ENCODE data around the gene RNU1-2. TPM values are rescaled to one million over a fixed set of nuclear protein-coding genes. Genes with fewer than 3 reads are reported as not detected.
A peak's percentile ranks its signal among the peaks of the same experiment; 100 is the strongest.

Gene RNU1-2
- total and polyA plus RNA-seq, 2 of the 8 experiments (the other 6 are each of a cell fraction or from before 2014, with no cell fraction given): 145 to 1,303 TPM

GRCh38 chr1:16922466-16922865, 26.7 kb downstream of the RNU1-2 start:
- WGBS, 2 experiments (ENCODE audit: extremely low coverage in 1 of 2, insufficient coverage in 1 of 2, insufficient read length in 1 of 2, insufficient replicate concordance in 2 of 2, low coverage in 1 of 2, low lambda C conversion rate in 2 of 2, missing lambda C conversion rate in 1 of 2): 86% methylated on average over 5 of the region's 10 CpGs; no CpG with 5 or more reads in 1 of the 2 experiments

More at GRCh38 chr1:16922466-16922865, 26.7 kb downstream of the RNU1-2 start:
- no peak overlapping the region for H4K5ac ChIP-seq (ENCODE audit: insufficient read length, low read depth, low read length)
- H2BK12ac ChIP-seq (ENCODE audit: low read depth, low read length): peak overlapping the region; percentile 30; the same call in 1 of the 2 replicates
- peak overlapping the region; percentile 62 for H3K56ac ChIP-seq (replicated peaks; ENCODE audit: insufficient read length, low read depth, low read length)
- FAIRE-seq (no peak), DNase-seq (ENCODE audit: low read depth in 1 of 2, low spot score in 2 of 2) (no peak)
- TF ChIP-seq CBX8 (IDR thresholded peaks at IDR 0.05; ENCODE audit: borderline replicate concordance, low read depth, low read length) (no peak), KDM1A (IDR thresholded peaks at IDR 0.05; ENCODE audit: borderline replicate concordance, low read length) (no peak), CBX5 (IDR thresholded peaks at IDR 0.05; ENCODE audit: low read depth, low read length) (no peak), SIRT6 (IDR thresholded peaks at IDR 0.05; ENCODE audit: low read length) (no peak), TEAD4 (IDR thresholded peaks at IDR 0.05; ENCODE audit: low read depth, low read length) (no peak), EGR1 (IDR thresholded peaks at IDR 0.05; ENCODE audit: borderline replicate concordance, low read depth, low read length) (no peak), BRCA1 (IDR thresholded peaks at IDR 0.05; ENCODE audit: low read depth, low read length) (no peak), BCL11A (IDR thresholded peaks at IDR 0.05; ENCODE audit: low read depth in 2 of 2, low read length in 2 of 2) (no peak), JUN (IDR thresholded peaks at IDR 0.05; ENCODE audit: low read depth, low read length) (no peak), RFX5 (IDR thresholded peaks at IDR 0.05; ENCODE audit: borderline replicate concordance, low read depth, low read length) (no peak), NANOG (IDR thresholded peaks at IDR 0.05; ENCODE audit: insufficient read depth, low read depth, low read length, poor library complexity, severe bottlenecking) (no peak)
- no peak overlapping the region for H3K27ac ChIP-seq (ENCODE audit: low read depth, low read length)
- H3K23ac ChIP-seq (ENCODE audit: insufficient read length): no peak overlapping the region
- H3K27me3 ChIP-seq (replicated peaks in 1 of 4; ENCODE audit: control insufficient read depth in 3 of 4, extremely low read depth in 1 of 4, insufficient read depth in 3 of 4, low read length in 3 of 4): no peaks in the 10 kb centered on the region
- H3K4ac ChIP-seq (replicated peaks; ENCODE audit: insufficient read length, low read depth, low read length): peak overlapping the region; percentile 35
- no peaks in the 10 kb centered on the region for H3K36me3 ChIP-seq (ENCODE audit: control insufficient read depth in 2 of 4, insufficient read depth in 4 of 4, low read length in 3 of 4)
- H2AFZ ChIP-seq (ENCODE audit: low read length): no peak overlapping the region
- no peak overlapping the region; the same call in 1 of the 2 replicates for H4K8ac ChIP-seq (ENCODE audit: extremely low read depth, insufficient read depth, low read length)
- peaks cover 0 to 32% (median 17%) of the 10 kb centered on the region in 4 experiments; a peak in 6 of 7 replicates for H3K4me1 ChIP-seq (replicated peaks in 1 of 4; ENCODE audit: control insufficient read depth in 3 of 4, insufficient read depth in 4 of 4, low read length in 3 of 4)
- no peak overlapping the region for H2BK120ac ChIP-seq (replicated peaks; ENCODE audit: low read depth, low read length)
- peaks cover 0 to 23% of the 10 kb centered on the region in 2 experiments; a peak in 2 of 4 replicates for H3K79me2 ChIP-seq (ENCODE audit: control insufficient read depth in 1 of 2, insufficient read depth in 2 of 2, low read length in 2 of 2)
- ChIA-PET CTCF (ENCODE audit: partially characterized antibody) (interaction anchor here (0.7 to 1.8 kb wide), 4 partner anchors 15 to 64 kb away, joined by 3 to 5 read pairs (median 4); no protein-coding TSS in a partner anchor), POLR2A (ENCODE audit: partially characterized antibody) (no interaction called here)
- H2AK5ac ChIP-seq (ENCODE audit: low read depth, low read length): no peak overlapping the region
- no peak overlapping the region for H2BK20ac ChIP-seq (ENCODE audit: low read length)
- peak overlapping the region in 2 of 4 experiments; percentile 16 to 23; a peak in 1 of 7 replicates for H3K9ac ChIP-seq (replicated peaks in 1 of 4; ENCODE audit: extremely low read depth in 1 of 4, low read depth in 3 of 4, low read length in 3 of 4)
- H2BK5ac ChIP-seq (ENCODE audit: low read depth, low read length): no peak overlapping the region
- no peak overlapping the region for H2BK15ac ChIP-seq (ENCODE audit: low read length)
- no peak overlapping the region; the same call in 1 of the 2 replicates for H3K18ac ChIP-seq (ENCODE audit: extremely low read depth, low read length)
- no peak overlapping the region for H3K14ac ChIP-seq (ENCODE audit: insufficient read length)
- H4K20me1 ChIP-seq (replicated peaks in 1 of 2; ENCODE audit: control insufficient read depth in 1 of 2, insufficient read depth in 2 of 2, low read length in 2 of 2): peaks cover 2 to 9% of the 10 kb centered on the region in 2 experiments
- peak overlapping the region; percentile 83 for H4K91ac ChIP-seq (replicated peaks; ENCODE audit: insufficient read length, low read length)
- peak overlapping the region; percentile 42 to 79 (median 54); a peak in 7 of 8 replicates for H3K4me3 ChIP-seq (ENCODE audit: extremely low read depth in 1 of 4, insufficient read depth in 2 of 4, low read depth in 3 of 4, low read length in 4 of 4)
- H3K9me3 ChIP-seq (ENCODE audit: insufficient read depth in 2 of 2, low read depth in 1 of 2, low read length in 1 of 2): no peaks in the 10 kb centered on the region
- H3K4me2 ChIP-seq (ENCODE audit: insufficient read depth in 1 of 2, low read depth in 2 of 2, low read length in 2 of 2): peak overlapping the region; percentile 82 to 90
- H3K79me1 ChIP-seq (ENCODE audit: low read depth, low read length): peaks cover 19% of the 10 kb centered on the region
- peaks cover 4% of the 10 kb centered on the region; the same call in 1 of the 2 replicates for H3K23me2 ChIP-seq (ENCODE audit: low read depth, low read length)

Data from H1 (cell line).